ENCODE results near the gene ZDHHC12.
"Not testable (repeated sequence)": the region's sequence is repeated elsewhere in the genome, so short reads cannot be mapped to it uniquely, and the experiment has no call there.

The ZDHHC12 gene

DNA sequence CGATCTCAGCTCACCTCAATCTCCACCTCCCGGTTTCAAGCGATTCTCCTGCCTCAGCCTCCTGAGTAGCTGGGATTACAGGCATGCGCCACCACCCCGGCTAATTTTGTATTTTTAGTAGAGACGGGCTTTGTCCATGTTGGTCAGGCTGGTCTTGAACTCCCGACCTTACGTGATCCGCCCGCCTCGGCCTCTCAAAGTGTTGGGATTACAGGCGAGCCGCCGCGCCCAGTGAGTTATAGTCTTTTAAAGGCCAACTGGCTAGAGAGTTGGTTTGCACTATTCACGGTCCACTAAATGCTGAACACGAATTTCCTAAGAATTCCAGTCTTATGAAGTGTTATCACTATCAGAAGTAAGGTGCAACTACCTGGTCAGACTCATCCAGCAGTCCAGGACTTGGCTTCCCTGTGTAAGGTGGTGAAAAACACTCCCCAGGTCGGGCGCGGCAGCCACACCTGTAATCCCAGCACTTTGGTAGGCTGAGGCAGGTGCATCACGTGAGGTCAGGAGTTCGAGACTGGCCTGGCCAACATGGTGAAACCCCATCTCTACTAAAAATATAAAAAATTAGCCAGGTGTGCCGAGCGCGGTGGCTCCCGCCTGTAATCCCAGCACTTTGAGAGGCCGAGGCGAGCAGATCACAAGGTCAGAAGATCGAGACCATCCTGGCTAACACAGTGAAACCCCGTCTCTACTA is 24.7 kb downstream of the ZDHHC12 start:
- whole genome bisulfite sequencing (ENCODE audit: extremely low coverage, insufficient coverage, insufficient read length): no CpG with 5 or more reads among the region's 30 CpGs

DNA sequence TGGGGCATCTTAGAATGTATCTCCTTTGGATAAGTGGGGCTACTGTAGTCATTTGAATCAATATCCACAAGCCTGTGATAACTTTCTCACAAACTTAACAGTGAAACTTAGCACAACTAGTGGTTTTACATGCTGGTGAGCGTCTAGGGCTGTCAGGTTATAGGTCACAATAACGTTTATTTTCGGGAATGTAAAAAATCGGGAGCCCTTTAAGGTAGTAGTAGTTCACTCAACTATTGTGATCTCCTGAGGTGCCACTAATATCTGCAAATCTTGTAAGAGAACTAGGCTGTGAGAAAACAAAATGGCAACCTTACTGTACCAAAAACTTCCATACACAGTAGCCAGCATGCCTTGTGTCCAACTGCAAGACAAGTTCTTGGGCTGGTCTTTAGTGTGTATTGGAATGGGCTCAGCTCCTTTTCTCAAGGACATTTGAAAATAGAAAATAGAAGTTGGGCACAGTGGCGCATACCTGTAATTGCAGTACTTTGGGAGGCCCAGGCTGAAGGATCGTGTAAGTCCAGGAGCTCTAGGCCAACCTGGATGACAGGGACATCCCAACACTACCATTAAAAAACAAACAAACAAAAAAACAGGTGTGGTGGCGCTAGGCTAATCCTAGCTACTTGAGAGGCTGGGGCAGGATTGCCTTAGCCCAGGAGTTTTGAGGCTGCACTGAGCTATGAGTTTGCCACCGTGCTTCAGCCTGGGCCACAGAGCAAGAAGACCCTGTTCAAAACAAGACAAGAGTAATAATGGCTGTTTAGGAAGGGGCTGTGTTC is 26.8 kb downstream of the ZDHHC12 start:
- no peak overlapping the region for H3K4ac ChIP-seq (ENCODE audit: low read depth, low read length)
- no peak overlapping the region for H3K18ac ChIP-seq (ENCODE audit: low read length)
- no peak overlapping the region for H3K9ac ChIP-seq (ENCODE audit: low read length)
- H2BK12ac ChIP-seq (ENCODE audit: low read length): no peak overlapping the region
- H3K36me3 ChIP-seq (ENCODE audit: control insufficient read depth in 1 of 2, insufficient read depth in 2 of 2, low read length in 2 of 2): peaks cover 3 to 19% of the 10 kb centered on the region in 2 experiments
- H3K14ac ChIP-seq (ENCODE audit: low read length): no peak overlapping the region
- no peak overlapping the region for H2AFZ ChIP-seq (ENCODE audit: insufficient read depth, low read length, poor library complexity)
- no peaks in the 10 kb centered on the region for H3K79me2 ChIP-seq (ENCODE audit: control insufficient read depth, insufficient read depth, low read length, poor library complexity)
- no peaks in the 10 kb centered on the region for H3K79me1 ChIP-seq (ENCODE audit: low read length)
- H3K4me3 ChIP-seq (ENCODE audit: low read depth, low read length): no peak overlapping the region
- H4K91ac ChIP-seq (ENCODE audit: low read depth, low read length): no peak overlapping the region
- no peak overlapping the region for H2BK5ac ChIP-seq (ENCODE audit: low read depth, low read length, poor library complexity)
- no peak overlapping the region for H3K27ac ChIP-seq (ENCODE audit: low read depth, low read length)
- H4K12ac ChIP-seq (ENCODE audit: low read depth, low read length): no peak overlapping the region
- no peak for DNase-seq
- no peaks in the 10 kb centered on the region for H3K9me3 ChIP-seq (ENCODE audit: insufficient read depth, low read depth, low read length)
- H3K4me1 ChIP-seq (ENCODE audit: control insufficient read depth in 1 of 2, insufficient read depth in 2 of 2, low read length in 2 of 2): peaks cover 4 to 5% of the 10 kb centered on the region in 2 experiments
- no peak overlapping the region for H2AK5ac ChIP-seq (ENCODE audit: low read length)
- no peak overlapping the region for H3K4me2 ChIP-seq (ENCODE audit: low read length)
- no peak overlapping the region for H4K8ac ChIP-seq (ENCODE audit: low read depth, low read length)
- H3K27me3 ChIP-seq (ENCODE audit: insufficient read depth, low read length): no peaks in the 10 kb centered on the region
- no peak overlapping the region for H2BK120ac ChIP-seq (ENCODE audit: insufficient read depth, low read length, poor library complexity)
- H3K23ac ChIP-seq (ENCODE audit: low read length): no peak overlapping the region
- no CpG with 5 or more reads among the region's 8 CpGs for WGBS (ENCODE audit: extremely low coverage, insufficient coverage, insufficient read length)

More for the DNA sequence above, 24.7 kb downstream of the ZDHHC12 start:
- H3K27me3 ChIP-seq (ENCODE audit: insufficient read depth, low read length); H3K18ac ChIP-seq (ENCODE audit: low read length); H3K36me3 ChIP-seq (ENCODE audit: control insufficient read depth in 1 of 2, insufficient read depth in 2 of 2, low read length in 2 of 2); DNase-seq; H3K9me3 ChIP-seq (ENCODE audit: insufficient read depth, low read depth, low read length); H4K12ac ChIP-seq (ENCODE audit: low read depth, low read length); H3K4me3 ChIP-seq (ENCODE audit: low read depth, low read length); H3K4ac ChIP-seq (ENCODE audit: low read depth, low read length); H4K91ac ChIP-seq (ENCODE audit: low read depth, low read length); H3K14ac ChIP-seq (ENCODE audit: low read length); H2AFZ ChIP-seq (ENCODE audit: insufficient read depth, low read length, poor library complexity); H4K8ac ChIP-seq (ENCODE audit: low read depth, low read length); H2BK5ac ChIP-seq (ENCODE audit: low read depth, low read length, poor library complexity); H3K79me2 ChIP-seq (ENCODE audit: control insufficient read depth, insufficient read depth, low read length, poor library complexity); H3K4me2 ChIP-seq (ENCODE audit: low read length); H3K9ac ChIP-seq (ENCODE audit: low read length); H2BK120ac ChIP-seq (ENCODE audit: insufficient read depth, low read length, poor library complexity); H3K23ac ChIP-seq (ENCODE audit: low read length); H2BK12ac ChIP-seq (ENCODE audit: low read length); H3K27ac ChIP-seq (ENCODE audit: low read depth, low read length); H3K79me1 ChIP-seq (ENCODE audit: low read length); H2AK5ac ChIP-seq (ENCODE audit: low read length): not testable (repeated sequence)
- H3K4me1 ChIP-seq (ENCODE audit: control insufficient read depth in 1 of 2, insufficient read depth in 2 of 2, low read length in 2 of 2): peaks cover 9 to 11% of the 10 kb centered on the region in 2 experiments

DNA sequence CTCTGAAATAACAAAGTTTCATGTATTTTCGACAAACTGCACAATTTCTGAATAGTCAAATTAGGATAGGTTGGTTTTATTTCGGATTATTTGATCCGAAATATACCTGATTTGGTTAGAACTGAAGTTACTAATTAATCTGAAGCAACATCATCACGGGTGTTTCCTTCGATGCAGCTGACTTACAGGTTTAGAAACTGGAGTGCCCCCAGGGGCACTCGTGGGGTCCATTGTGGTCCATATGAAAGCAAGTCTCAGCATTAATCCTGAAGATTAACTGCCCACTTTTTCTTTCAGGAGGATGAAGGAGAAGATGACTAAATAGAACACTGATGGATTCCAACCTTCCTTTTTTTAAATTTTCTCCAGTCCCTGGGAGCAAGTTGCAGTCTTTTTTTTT is 29.6 kb downstream of the ZDHHC12 start:
- Histone ChIP-seq H3K9me3 (ENCODE audit: insufficient read depth, low read depth, low read length) (no peaks in the 10 kb centered on the region), H3K4me3 (ENCODE audit: low read depth, low read length) (no peak overlapping the region), H3K4me1 (ENCODE audit: control insufficient read depth in 1 of 2, insufficient read depth in 2 of 2, low read length in 2 of 2) (no peaks in the 10 kb centered on the region), H4K91ac (ENCODE audit: low read depth, low read length) (no peak overlapping the region), H3K79me1 (ENCODE audit: low read length) (peaks cover 7% of the 10 kb centered on the region), H3K4ac (ENCODE audit: low read depth, low read length) (no peak overlapping the region), H3K23ac (ENCODE audit: low read length) (no peak overlapping the region), H3K18ac (ENCODE audit: low read length) (no peak overlapping the region), H2BK12ac (ENCODE audit: low read length) (no peak overlapping the region), H3K4me2 (ENCODE audit: low read length) (no peak overlapping the region), H3K9ac (ENCODE audit: low read length) (no peak overlapping the region), H3K79me2 (ENCODE audit: control insufficient read depth, insufficient read depth, low read length, poor library complexity) (peaks cover 9% of the 10 kb centered on the region), H4K12ac (ENCODE audit: low read depth, low read length) (no peak overlapping the region), H3K27me3 (ENCODE audit: insufficient read depth, low read length) (no peaks in the 10 kb centered on the region), H2AK5ac (ENCODE audit: low read length) (no peak overlapping the region), H3K14ac (ENCODE audit: low read length) (no peak overlapping the region), H2AFZ (ENCODE audit: insufficient read depth, low read length, poor library complexity) (no peak overlapping the region), H2BK120ac (ENCODE audit: insufficient read depth, low read length, poor library complexity) (no peak overlapping the region), H4K8ac (ENCODE audit: low read depth, low read length) (no peak overlapping the region), H2BK5ac (ENCODE audit: low read depth, low read length, poor library complexity) (no peak overlapping the region), H3K36me3 (ENCODE audit: control insufficient read depth in 1 of 2, insufficient read depth in 2 of 2, low read length in 2 of 2) (peaks cover 7 to 25% of the 10 kb centered on the region in 2 experiments), H3K27ac (ENCODE audit: low read depth, low read length) (no peak overlapping the region)
- no peak for DNase-seq
- WGBS (ENCODE audit: extremely low coverage, insufficient coverage, insufficient read length): no CpG with 5 or more reads among the region's 6 CpGs

DNA sequence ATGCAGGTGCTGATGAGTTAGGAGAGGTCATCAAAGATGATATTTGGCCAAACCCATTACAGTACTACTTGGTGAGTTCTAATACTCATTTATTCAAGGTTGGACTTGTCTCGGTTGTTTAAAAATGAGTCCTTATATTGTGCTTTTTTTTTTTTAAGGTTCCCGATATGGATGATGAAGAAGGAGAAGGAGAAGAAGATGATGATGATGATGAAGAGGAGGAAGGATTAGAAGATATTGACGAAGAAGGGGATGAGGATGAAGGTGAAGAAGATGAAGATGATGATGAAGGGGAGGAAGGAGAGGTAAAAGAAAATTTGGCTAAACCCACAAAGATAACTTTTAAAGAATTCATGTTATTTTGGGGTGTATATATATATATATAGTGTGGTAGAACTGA is 30.2 kb downstream of the ZDHHC12 start:
- H3K14ac ChIP-seq (ENCODE audit: low read length); H3K4me2 ChIP-seq (ENCODE audit: low read length): not testable (repeated sequence)
- WGBS (ENCODE audit: extremely low coverage, insufficient coverage, insufficient read length): 100% methylated on average over 2 of the region's 3 CpGs

More for the DNA sequence above, 30.2 kb downstream of the ZDHHC12 start:
- H3K79me1 ChIP-seq (ENCODE audit: low read length); H3K18ac ChIP-seq (ENCODE audit: low read length); H4K91ac ChIP-seq (ENCODE audit: low read depth, low read length); H3K27me3 ChIP-seq (ENCODE audit: insufficient read depth, low read length); DNase-seq; H3K4me1 ChIP-seq (ENCODE audit: control insufficient read depth in 1 of 2, insufficient read depth in 2 of 2, low read length in 2 of 2); H2AK5ac ChIP-seq (ENCODE audit: low read length); H3K4me3 ChIP-seq (ENCODE audit: low read depth, low read length); H2AFZ ChIP-seq (ENCODE audit: insufficient read depth, low read length, poor library complexity); H3K27ac ChIP-seq (ENCODE audit: low read depth, low read length); H3K9ac ChIP-seq (ENCODE audit: low read length); H2BK120ac ChIP-seq (ENCODE audit: insufficient read depth, low read length, poor library complexity); H3K4ac ChIP-seq (ENCODE audit: low read depth, low read length); H4K8ac ChIP-seq (ENCODE audit: low read depth, low read length); H3K9me3 ChIP-seq (ENCODE audit: insufficient read depth, low read depth, low read length); H2BK12ac ChIP-seq (ENCODE audit: low read length); H4K12ac ChIP-seq (ENCODE audit: low read depth, low read length); H2BK5ac ChIP-seq (ENCODE audit: low read depth, low read length, poor library complexity); H3K23ac ChIP-seq (ENCODE audit: low read length): not testable (repeated sequence)
- Histone ChIP-seq H3K36me3 (ENCODE audit: control insufficient read depth in 1 of 2, insufficient read depth in 2 of 2, low read length in 2 of 2) (peaks cover 7 to 25% of the 10 kb centered on the region in 2 experiments), H3K79me2 (ENCODE audit: control insufficient read depth, insufficient read depth, low read length, poor library complexity) (peaks cover 11% of the 10 kb centered on the region)

Data from trophoblast cell (in vitro differentiated cells and primary cell).